GM21717 (cell line): ENCODE data around the gene ANKRD24.
"Not testable (repeated sequence)": the region's sequence is repeated elsewhere in the genome, so short reads cannot be mapped to it uniquely, and the experiment has no call there.

ENCODE experiments used
- ATAC-seq: cut with Tn5 transposase; IDR thresholded peaks from one replicate; pipeline ENCODE4 v1.9.1; 2021; ENCODE audit warnings: mild to moderate bottlenecking, moderate library complexity; ENCODE audit not compliant: unreplicated experiment

The ANKRD24 gene

GRCh38 chr19:4267101-4267900, 84.8 kb downstream of the ANKRD24 start:
- no peak for ATAC-seq

- ATAC-seq: no peak
Measured at GRCh38 chr19:4267901-4268815, 85.7 kb downstream of the ANKRD24 start.

DNA sequence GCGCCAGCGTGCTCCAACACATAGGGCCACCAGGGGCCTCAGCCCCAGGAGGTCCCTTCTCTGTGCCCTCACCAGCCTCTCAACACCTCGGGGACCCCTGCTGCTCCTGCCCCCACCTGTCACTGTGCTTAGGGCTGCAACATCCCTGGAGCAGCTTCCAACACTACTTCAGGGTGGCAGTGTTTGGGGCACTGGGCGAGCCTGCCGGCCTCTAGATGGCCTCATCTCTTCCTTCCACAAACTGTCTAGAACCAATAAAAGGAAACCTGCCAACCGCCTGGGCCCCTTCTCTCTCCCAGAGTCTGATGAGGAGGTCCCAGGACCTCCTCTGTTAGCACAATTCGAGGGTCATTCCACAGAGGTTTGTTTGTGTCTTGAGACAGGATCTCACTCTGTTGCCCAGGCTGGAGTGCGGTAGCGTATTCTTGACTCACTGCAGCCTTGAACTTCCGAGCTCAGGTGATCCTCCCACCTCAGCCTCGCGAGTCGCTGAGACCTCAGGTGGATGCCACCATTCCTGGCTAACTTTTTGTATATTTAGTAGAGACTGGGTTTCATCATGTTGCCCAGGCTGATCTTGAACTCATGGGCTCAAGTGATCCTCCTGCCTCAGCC, 86.4 kb downstream of the ANKRD24 start:
- no peak for ATAC-seq

DNA sequence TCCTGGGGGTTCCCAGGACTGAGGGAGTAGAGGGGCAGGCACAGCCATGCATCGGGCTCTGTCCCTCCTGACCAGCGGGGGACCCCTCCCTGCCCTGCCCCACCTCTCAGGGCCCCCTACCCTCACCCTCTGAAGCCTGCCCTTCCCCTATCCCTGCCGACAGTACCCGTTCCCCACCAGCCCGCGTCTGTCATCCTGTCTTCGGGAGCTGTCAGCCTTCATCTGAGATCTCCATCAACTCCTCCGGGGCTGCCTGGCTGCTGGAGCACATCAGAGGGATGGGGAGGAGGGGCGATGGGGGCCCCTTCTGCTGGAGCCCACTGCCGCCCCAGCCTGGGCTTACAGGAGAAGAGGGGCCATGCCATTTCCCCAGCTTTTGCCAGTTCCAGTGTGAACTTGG, 90.4 kb downstream of the ANKRD24 start:
- ATAC-seq: no peak

GRCh38 chr19:4274321-4274686, 91.8 kb downstream of the ANKRD24 start:
- not testable (repeated sequence) for ATAC-seq
